HepG2 (cell line): ENCODE results near the gene NEIL1. TPM values are rescaled to one million over a fixed set of nuclear protein-coding genes. Genes with fewer than 3 reads are reported as not detected.

Experiments
- ATAC-seq: fragments of 200-7000 bp; cut with Tn5 transposase; 3 replicates; pipeline ENCODE4 v1.9.1; 2020; ENCODE audit warnings: mild to moderate bottlenecking, moderate library complexity
- BruUV-seq: library from RNA; stranded (reverse); fragments of 400-500 nt; replicated peaks from 2 replicates; lab custom pipeline; 2021; lab: Mats Ljungman, UMichigan
- CTCF ChIA-PET: fragments of 300-600 bp; formaldehyde crosslinking; extraction: SDS; loops from one replicate; lab custom pipeline; 2021; ENCODE audit warnings: low total read pairs, inconsistent platforms, low intra/inter-chr PET ratio; lab: Yijun Ruan, JAX
- POLR2A ChIA-PET: fragments of 350-600 bp; sonication (Branson Sonifier 250); formaldehyde crosslinking; loops from one replicate; lab custom pipeline; 2020; ENCODE audit warnings: antibody characterized with exemption, inconsistent platforms; lab: Yijun Ruan, JAX
- DNase-seq: peaks from one replicate; pipeline ENCODE4 v3.0.0-alpha.2; 2015; ENCODE audit warnings: low spot score
- FAIRE-seq: peaks from 3 replicates; lab custom pipeline; 2011; peaks lifted over from hg19 to GRCh38; lab: Jason Lieb, UNC
- H2AFZ ChIP-seq: one replicate; pipeline ENCODE4 v1.6.1; 2011; ENCODE audit warnings: low read length, inconsistent platforms
- H3K27ac ChIP-seq: fragments of 300-600 bp; 3 replicates; pipeline ENCODE4 v1.8.0; 2011; ENCODE audit warnings: mixed run types, mild to moderate bottlenecking, mixed read lengths, low read length, inconsistent platforms; ENCODE audit not compliant: insufficient read depth; ENCODE audit errors: extremely low read length
- H3K27me3 ChIP-seq, 2 experiments: fragments of 200-600 bp in 1 of 2; 2 replicates in 1 of 2; 3 replicates in 1 of 2; pipeline versions ENCODE4 v1.6.0 to v1.8.0; 2011; ENCODE audit warnings: low read length in 2 of 2, mild to moderate bottlenecking in 2 of 2, moderate library complexity in 2 of 2, inconsistent platforms in 1 of 2; ENCODE audit not compliant: insufficient read depth in 2 of 2, control insufficient read depth in 1 of 2
- H3K36me3 ChIP-seq, 2 experiments: fragments of 200-600 bp in 1 of 2; replicated peaks in 1 of 2; 2 replicates in 1 of 2; 3 replicates in 1 of 2; pipeline versions ENCODE4 v1.5.1 to v1.8.0; 2011; ENCODE audit warnings: low read length in 2 of 2, inconsistent platforms in 1 of 2; ENCODE audit not compliant: insufficient read depth in 2 of 2, control insufficient read depth in 1 of 2
- H3K4me1 ChIP-seq: 2 replicates; pipeline ENCODE4 v1.5.1; 2012; ENCODE audit warnings: low read length, inconsistent platforms; ENCODE audit not compliant: insufficient read depth
- H3K4me2 ChIP-seq: 2 replicates; pipeline ENCODE4 v1.6.0; 2011; ENCODE audit warnings: low read depth, low read length, inconsistent platforms
- H3K4me3 ChIP-seq, 3 experiments: fragments of 200-600 bp in 1 of 3; sonication (generic), shearing (Covaris generic) in 1 of 3; replicated peaks in 1 of 3; 2 replicates each; pipeline ENCODE4 v1.5.1; 2011 to 2016; ENCODE audit warnings: low read length in 3 of 3, inconsistent platforms in 2 of 3, low read depth in 2 of 3, mild to moderate bottlenecking in 2 of 3, control low read depth in 1 of 3, mixed read lengths in 1 of 3; ENCODE audit not compliant: insufficient read depth in 1 of 3
- H3K79me2 ChIP-seq: one replicate; pipeline ENCODE4 v1.6.1; 2011; ENCODE audit warnings: low read length, inconsistent platforms; ENCODE audit not compliant: insufficient read depth
- H3K9ac ChIP-seq: 2 replicates; pipeline ENCODE4 v1.6.0; 2011; ENCODE audit warnings: mild to moderate bottlenecking, low read depth, low read length, inconsistent platforms; ENCODE audit not compliant: insufficient read depth
- H3K9me3 ChIP-seq: 2 replicates; pipeline ENCODE4 v1.5.1; 2012; ENCODE audit warnings: mild to moderate bottlenecking, low read length
- H4K20me1 ChIP-seq: 2 replicates; pipeline ENCODE4 v1.6.0; 2011; ENCODE audit warnings: inconsistent platforms, mild to moderate bottlenecking, low read length, moderate library complexity; ENCODE audit not compliant: insufficient read depth
- AGO2 ChIP-seq: fragments of 200-400 bp; formaldehyde crosslinking; optimal IDR thresholded peaks from 2 replicates; pipeline ENCODE3; 2017; ENCODE audit warnings: mild to moderate bottlenecking, low read depth, low read length, moderate library complexity
- ELK4 ChIP-seq: sonication (generic); formaldehyde crosslinking; IDR thresholded peaks from 2 replicates; pipeline ENCODE4 v1.9.0; 2021; ENCODE audit warnings: missing genetic modification reagents, borderline replicate concordance
- ERF ChIP-seq: IDR thresholded peaks from 2 replicates; pipeline ENCODE4 v1.6.1; 2018; ENCODE audit warnings: missing biosample characterization, missing genetic modification reagents
- IRX3 ChIP-seq: sonication (generic); formaldehyde crosslinking; IDR thresholded peaks from 2 replicates; pipeline ENCODE4 v1.8.1; 2023; ENCODE audit warnings: mild to moderate bottlenecking, low read depth, missing genetic modification reagents, borderline replicate concordance
- NCOR1 ChIP-seq: fragments of 200-600 bp; sonication (generic); IDR thresholded peaks from 2 replicates; pipeline ENCODE4 v1.7.0; 2017; ENCODE audit warnings: antibody characterized with exemption, low read length, borderline replicate concordance
- TBP ChIP-seq: sonication (generic); formaldehyde crosslinking; IDR thresholded peaks from 2 replicates; pipeline ENCODE4 v1.5.0; 2020; ENCODE audit warnings: missing genetic modification reagents
- ZBTB46 ChIP-seq: sonication (generic); formaldehyde crosslinking; IDR thresholded peaks from 2 replicates; pipeline ENCODE4 v1.4.0; 2020; ENCODE audit warnings: mild to moderate bottlenecking, missing genetic modification reagents, borderline replicate concordance
- WGBS: methylation state at CpG from one replicate; pipeline ENCODE4 v1.1.6; 2017; ENCODE audit warnings: low lambda C conversion rate; 5-methylcytosine and 5-hydroxymethylcytosine counted together
- in situ Hi-C: cut with HindIII; loops from 2 replicates; pipeline ENCODE4 v1.10.0; 2017; ENCODE audit warnings: low pct_unique_long_range_greater_than_20kb; ENCODE audit not compliant: extremely low pct_ligation_motif_present
- intact Hi-C: fragments of 100-400 bp; cut with micrococcal nuclease; formaldehyde crosslinking; loops from one replicate; pipeline ENCODE4 v1.10.0; 2022; ENCODE audit not compliant: unreplicated experiment
- polyA plus RNA-seq, 8 experiments: library from polyadenylated mRNA; depleted of rRNA in 3 of 8; stranded (reverse) in 7 of 8; unstranded in 1 of 8; fragments of >200 nt; fragmentation: Illumina TruSeq in 4 of 8; extraction: Trizol in 4 of 8; gene quantifications; 2 replicates each; pipeline versions ENCODE4 v1.2.1 to v1.2.3, GENCODE V29; 2011 to 2016; ENCODE audit warnings: low read depth in 4 of 8, missing spikeins in 1 of 8, mixed read lengths in 1 of 8; ENCODE audit not compliant: insufficient read depth in 1 of 8
- total RNA-seq, 5 experiments: library from RNA; depleted of rRNA; stranded (reverse); fragments of >200 nt; fragmentation: Illumina TruSeq; extraction: Trizol; gene quantifications; 2 replicates each; pipeline ENCODE4 v1.2.3, GENCODE V29; 2016; ENCODE audit warnings: low read depth in 1 of 5
- TF ChIP-seq, protein P1 (sequence below): IDR thresholded peaks from 2 replicates; pipeline ENCODE4 v1.6.1; 2018; ENCODE audit warnings: missing genetic modification reagents

Gene NEIL1
- total and polyA plus RNA-seq, 2 of the 13 experiments (the other 11 are each of a cell fraction or from before 2014, with no cell fraction given): 10.4 to 15.5 TPM

DNA sequence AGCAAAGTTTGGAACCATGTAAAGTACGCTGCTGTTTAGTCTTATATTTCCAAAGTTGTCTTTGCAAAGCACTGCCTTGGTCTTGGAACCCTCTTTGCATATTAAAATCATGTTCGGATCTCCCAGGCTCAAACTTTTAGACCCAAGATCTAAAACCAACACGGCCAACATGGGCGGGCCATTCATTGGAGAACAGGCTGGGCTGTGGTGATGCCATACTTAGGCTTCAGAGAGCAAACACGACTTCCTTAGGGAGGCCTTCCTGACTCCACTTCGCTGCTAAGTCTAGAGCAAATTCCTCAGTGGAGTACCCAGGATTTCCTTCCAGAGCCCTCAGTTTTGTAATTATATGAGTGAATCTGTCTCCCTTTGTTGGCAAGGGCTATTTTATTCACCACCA lies 18.0 kb downstream of the NEIL1 start:
- POLR2A ChIA-PET: no interaction called here
- in situ Hi-C loops: loop anchor here (5.0 to 10.0 kb wide), 2 partner anchors 87 to 280 kb away; partner anchors contain the start of genes IMP3, SIN3A and SNX33
- H3K4me2 ChIP-seq: no peak overlapping the region
- FAIRE-seq (no peak), ATAC-seq (no peak), DNase-seq (no peak)
- WGBS: 96% methylated on average over 6 of the region's 6 CpGs
- no peaks in the 10 kb centered on the region for H3K9me3 ChIP-seq
- H3K36me3 ChIP-seq: peaks cover 11 to 38% of the 10 kb centered on the region in 2 experiments
- no peaks in the 10 kb centered on the region for H3K27me3 ChIP-seq
- no peak overlapping the region for H3K4me3 ChIP-seq
- no peak overlapping the region for H3K27ac ChIP-seq
- CTCF ChIA-PET: no interaction called here
- peaks cover 26% of the 10 kb centered on the region for H3K4me1 ChIP-seq
- no TSS peak for BruUV-seq
- H2AFZ ChIP-seq: no peak overlapping the region
- 0 out of 2 replicates have a peak, but pooled peaks cover 4% of the 10 kb centered on the region for H4K20me1 ChIP-seq
- peaks cover 5% of the 10 kb centered on the region for H3K79me2 ChIP-seq
- no peak overlapping the region for H3K9ac ChIP-seq
- intact Hi-C loops: loop anchor here (5.0 to 10.0 kb wide), 2 partner anchors 87 to 320 kb away; partner anchors contain the start of gene SIN3A
- TF ChIP-seq TBP (CRISPR knock-in tag) (no peak), IRX3 (no peak), AGO2 (no peak), ERF (CRISPR knock-in tag) (no peak), ZBTB46 (CRISPR knock-in tag) (no peak), ELK4 (CRISPR knock-in tag) (no peak), NCOR1 (no peak)
- TF ChIP-seq, protein P1, sequence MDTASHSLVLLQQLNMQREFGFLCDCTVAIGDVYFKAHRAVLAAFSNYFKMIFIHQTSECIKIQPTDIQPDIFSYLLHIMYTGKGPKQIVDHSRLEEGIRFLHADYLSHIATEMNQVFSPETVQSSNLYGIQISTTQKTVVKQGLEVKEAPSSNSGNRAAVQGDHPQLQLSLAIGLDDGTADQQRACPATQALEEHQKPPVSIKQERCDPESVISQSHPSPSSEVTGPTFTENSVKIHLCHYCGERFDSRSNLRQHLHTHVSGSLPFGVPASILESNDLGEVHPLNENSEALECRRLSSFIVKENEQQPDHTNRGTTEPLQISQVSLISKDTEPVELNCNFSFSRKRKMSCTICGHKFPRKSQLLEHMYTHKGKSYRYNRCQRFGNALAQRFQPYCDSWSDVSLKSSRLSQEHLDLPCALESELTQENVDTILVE: no peak
